ENCODE measurements around the gene NUP88.

The NUP88 gene

DNA sequence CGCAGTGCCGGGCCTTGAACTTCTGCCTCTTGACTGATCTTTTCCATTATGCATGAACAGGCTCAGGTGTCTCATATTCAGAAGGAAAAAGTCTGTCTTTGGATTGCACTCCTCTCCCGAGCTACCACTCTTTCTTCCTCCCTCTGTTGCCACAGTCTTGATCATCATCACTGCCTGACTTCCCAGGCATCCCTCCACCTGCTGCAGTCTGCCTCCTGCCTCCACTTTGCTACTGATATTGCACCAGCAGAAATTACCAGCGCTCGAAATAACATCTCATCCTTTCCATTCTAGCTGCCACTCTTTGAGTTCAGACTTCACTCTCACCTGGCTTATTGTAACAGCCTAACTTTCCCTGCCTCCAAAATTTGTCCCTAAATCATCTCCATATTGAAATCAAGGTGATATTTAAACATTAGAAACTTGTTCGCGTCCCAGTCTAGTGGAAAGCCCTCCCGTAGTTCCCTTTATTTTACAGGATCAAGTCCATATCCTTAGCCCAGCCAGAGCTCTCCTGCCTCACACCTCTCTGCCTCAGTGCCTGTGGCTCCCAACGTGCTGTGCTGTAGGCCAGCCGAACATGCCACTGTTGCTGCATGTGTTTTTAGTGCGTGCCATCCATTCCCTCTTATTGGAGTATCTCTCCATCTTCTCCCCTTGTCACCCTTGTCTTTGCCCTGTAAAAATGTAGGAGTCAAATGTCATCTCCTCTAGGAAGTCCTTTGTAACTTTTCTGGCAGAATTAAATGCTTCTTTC, 39.9 kb downstream of the NUP88 start:
- TF ChIP-seq, protein P1, sequence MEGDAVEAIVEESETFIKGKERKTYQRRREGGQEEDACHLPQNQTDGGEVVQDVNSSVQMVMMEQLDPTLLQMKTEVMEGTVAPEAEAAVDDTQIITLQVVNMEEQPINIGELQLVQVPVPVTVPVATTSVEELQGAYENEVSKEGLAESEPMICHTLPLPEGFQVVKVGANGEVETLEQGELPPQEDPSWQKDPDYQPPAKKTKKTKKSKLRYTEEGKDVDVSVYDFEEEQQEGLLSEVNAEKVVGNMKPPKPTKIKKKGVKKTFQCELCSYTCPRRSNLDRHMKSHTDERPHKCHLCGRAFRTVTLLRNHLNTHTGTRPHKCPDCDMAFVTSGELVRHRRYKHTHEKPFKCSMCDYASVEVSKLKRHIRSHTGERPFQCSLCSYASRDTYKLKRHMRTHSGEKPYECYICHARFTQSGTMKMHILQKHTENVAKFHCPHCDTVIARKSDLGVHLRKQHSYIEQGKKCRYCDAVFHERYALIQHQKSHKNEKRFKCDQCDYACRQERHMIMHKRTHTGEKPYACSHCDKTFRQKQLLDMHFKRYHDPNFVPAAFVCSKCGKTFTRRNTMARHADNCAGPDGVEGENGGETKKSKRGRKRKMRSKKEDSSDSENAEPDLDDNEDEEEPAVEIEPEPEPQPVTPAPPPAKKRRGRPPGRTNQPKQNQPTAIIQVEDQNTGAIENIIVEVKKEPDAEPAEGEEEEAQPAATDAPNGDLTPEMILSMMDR (conservative IDR thresholded peaks at IDR 0.05; ENCODE audit: control insufficient read depth, insufficient read depth, low read depth, low read length) = no peak
- no peak overlapping the region for H3K4me3 ChIP-seq (ENCODE audit: control insufficient read depth, low read depth, low read length)
- no peak for DNase-seq (ENCODE audit: low read depth)

DNA sequence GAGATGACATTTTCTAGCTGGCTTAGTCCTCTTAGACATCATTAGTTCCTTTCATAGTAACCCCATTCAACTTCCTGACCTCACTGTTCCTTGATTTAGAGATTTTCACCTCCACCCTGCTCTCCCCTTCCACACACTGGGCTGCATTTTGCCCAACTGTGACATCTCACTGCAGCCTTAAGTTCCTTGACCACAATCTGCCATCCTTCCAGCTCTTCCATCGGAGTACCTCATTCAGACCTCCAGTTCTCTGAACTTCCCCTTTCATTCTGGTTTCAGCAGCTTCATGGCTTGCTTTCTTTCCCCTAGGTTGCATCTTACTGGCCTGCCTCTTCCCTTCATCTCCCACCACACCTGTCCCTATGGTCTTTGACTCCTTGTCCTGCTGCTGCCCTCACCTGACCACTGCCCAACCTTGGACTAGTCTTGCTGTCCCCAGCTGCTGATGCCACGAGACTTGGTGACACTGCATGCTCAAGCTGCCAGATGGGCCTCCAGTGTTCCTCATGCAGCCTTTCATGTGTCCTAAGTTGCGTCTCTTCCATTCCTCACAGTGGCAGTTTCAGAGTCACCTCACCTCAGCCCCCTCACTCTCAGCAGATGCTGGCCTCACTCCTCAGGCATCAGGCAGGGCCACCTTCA, 40.8 kb downstream of the NUP88 start:
- TF ChIP-seq, protein P1 (conservative IDR thresholded peaks at IDR 0.05; ENCODE audit: control insufficient read depth, insufficient read depth, low read depth, low read length) = no peak
- no peak for DNase-seq (ENCODE audit: low read depth)
- H3K4me3 ChIP-seq (ENCODE audit: control insufficient read depth, low read depth, low read length) = no peak overlapping the region

DNA sequence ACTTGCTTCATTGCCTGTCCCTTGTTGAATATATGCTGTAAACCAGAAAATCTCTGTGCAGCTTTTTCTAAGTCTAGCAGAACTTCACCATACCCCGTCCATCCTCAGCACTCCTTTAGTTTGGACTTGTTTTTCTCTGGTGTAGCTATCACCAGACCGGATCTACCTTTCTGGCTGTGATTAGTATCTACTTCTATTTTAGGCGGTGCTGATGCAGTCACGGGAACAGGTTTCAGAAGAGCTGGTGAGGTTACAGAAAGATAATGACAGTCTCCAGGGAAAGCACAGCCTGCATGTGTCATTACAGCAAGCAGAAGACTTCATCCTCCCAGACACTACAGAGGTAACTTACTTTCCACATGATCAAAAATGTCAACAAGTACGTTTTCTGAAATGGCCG, 46.4 kb downstream of the NUP88 start:
- no peak overlapping the region for H3K4me3 ChIP-seq (ENCODE audit: control insufficient read depth, low read depth, low read length)
- no peak for DNase-seq (ENCODE audit: low read depth)
- TF ChIP-seq, protein P1 (conservative IDR thresholded peaks at IDR 0.05; ENCODE audit: control insufficient read depth, insufficient read depth, low read depth, low read length) = no peak

DNA sequence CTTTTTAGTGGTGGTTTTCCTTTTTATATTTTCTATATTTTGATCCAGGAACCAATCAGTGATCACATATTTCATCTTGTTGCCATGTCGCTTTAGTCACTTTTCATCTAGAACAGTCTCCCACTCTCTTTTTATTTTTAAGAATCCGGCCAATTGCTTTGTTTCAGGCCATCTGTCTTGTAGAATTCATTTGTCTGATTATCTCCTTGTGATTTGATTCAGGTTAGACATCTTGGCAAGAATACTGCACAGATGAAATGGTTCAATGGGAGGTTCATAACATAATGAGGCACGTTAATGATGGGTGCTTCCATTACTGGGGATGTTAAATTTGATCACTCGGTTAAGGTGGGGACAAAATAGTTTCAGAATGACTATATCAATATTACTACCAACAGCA, 49.1 kb downstream of the NUP88 start:
- TF ChIP-seq, protein P1 (conservative IDR thresholded peaks at IDR 0.05; ENCODE audit: control insufficient read depth, insufficient read depth, low read depth, low read length) = no peak
- DNase-seq (ENCODE audit: low read depth) = no peak
- no peak overlapping the region for H3K4me3 ChIP-seq (ENCODE audit: control insufficient read depth, low read depth, low read length)

DNA sequence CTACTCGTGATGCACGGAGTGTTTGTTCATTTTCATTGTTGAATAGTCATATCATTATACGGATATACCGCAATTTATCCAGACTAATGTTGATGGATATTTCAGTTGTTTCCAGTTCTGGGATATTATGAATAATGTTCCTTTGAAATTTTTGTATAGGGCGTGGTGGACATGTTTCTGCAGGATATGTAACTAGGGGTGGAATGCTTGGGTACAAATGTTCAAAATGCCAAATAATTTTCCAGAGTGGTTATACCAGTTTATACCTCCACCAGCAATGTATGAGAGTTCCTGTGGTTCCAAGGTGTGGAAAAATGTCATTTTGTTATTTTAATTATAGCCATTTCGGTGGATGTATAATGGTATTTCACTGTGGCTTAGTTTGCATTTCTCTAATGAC, 53.6 kb downstream of the NUP88 start:
- H3K4me3 ChIP-seq (ENCODE audit: control insufficient read depth, low read depth, low read length) = no peak overlapping the region
- TF ChIP-seq, protein P1 (conservative IDR thresholded peaks at IDR 0.05; ENCODE audit: control insufficient read depth, insufficient read depth, low read depth, low read length) = no peak
- DNase-seq (ENCODE audit: low read depth) = no peak

DNA sequence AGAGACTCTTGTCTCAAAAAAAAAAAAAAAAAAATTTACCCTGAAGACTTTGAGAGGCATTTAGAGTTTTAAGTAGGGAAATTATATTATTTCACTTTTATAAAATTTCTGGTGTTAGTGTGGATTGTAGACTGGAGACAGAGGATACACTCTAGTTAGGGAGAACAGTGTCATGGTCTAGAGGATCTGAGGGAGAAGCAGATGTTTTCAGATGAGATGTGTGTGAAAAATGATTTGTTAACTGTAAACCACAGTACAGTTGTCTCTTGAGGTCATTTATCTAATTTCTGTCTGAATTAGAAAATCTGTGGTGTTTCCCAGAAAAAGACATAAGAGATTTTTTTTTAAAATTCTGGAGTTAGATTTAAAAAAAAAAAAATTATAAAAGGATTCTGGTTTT, 54.8 kb downstream of the NUP88 start:
- TF ChIP-seq, protein P1 (conservative IDR thresholded peaks at IDR 0.05; ENCODE audit: control insufficient read depth, insufficient read depth, low read depth, low read length) = no peak
- no peak overlapping the region for H3K4me3 ChIP-seq (ENCODE audit: control insufficient read depth, low read depth, low read length)
- no peak for DNase-seq (ENCODE audit: low read depth)
